GM21526 (cell line): ENCODE data around the gene RBM39.
"Not testable (repeated sequence)": the region's sequence is repeated elsewhere in the genome, so short reads cannot be mapped to it uniquely, and the experiment has no call there.

Source experiments
- ATAC-seq: cut with Tn5 transposase; IDR thresholded peaks from one replicate; pipeline ENCODE4 v1.9.1; 2021; ENCODE audit warnings: moderate library complexity; ENCODE audit not compliant: unreplicated experiment, low FRiP score

RBM39 gene

DNA sequence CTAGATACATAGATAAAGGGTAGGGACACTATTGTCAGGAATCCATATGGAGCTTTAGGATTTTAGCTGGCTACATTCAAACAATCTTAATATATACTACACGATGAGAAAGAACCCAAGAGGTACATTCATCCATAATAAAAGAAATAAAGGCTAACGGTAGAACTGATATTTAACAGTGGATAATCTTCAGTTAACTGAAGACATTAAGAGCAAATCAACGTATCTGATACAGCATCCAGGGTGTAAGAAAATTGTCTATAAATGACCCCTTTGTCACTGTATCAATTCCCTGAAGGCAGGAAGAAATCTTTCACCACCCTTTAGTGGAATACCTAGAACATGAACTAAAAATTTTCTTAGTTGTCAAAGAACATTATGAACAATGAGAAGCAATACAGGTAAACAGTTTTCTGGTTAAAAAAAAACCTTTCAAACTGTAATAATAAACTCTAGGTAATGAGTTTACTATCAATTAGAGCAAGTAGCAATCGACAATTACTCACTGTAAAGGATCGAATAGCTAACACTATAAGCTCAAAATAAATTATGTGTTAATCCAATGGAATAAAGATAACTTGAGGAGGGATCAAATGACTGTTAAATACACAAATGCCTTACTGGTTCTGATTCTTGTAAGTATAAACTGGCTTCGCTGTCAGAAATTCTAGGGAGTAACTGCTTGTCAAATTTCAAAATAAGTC, 31.0 kb downstream of the RBM39 start:
- ATAC-seq: no peak

- no peak for ATAC-seq
Observed at GRCh38 chr20:35710039-35710438, 32.0 kb downstream of the RBM39 start.

DNA sequence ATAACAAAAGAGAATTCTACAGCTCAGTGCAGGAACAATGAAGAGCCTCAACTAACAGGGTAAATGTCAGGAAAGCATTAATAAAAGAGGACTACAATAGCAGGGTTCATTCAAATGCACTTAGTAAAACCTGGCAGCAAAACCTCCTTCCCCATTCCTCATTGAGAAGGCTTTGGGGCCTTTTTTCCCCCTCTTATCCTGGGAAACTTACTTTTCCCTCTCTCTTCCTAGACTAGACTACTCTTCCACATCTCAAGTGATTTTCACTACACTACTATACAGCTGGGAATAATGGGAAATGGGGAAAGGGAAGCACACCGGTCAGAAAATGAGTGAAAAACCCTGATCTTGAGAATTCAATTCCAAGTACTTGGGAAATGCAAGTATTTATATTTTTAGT, 32.8 kb downstream of the RBM39 start:
- ATAC-seq: no peak

DNA sequence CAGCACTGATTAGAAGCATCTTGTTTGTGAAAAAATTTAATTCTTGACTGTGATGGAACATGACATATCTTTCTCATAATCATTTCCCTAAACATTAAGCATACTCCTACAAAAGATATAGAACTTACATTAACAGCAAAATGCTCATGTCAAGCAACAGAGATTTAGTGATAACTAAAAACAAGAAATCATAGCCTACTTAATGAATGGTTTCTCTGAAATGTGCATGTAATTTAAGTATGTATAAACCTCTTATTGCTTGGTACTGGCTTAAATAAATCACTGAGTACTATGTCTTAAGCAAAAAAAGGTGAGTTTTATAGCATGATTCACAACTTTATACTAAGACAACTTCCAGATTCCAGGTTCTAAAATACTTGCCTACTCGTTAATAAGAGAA, 33.6 kb downstream of the RBM39 start:
- ATAC-seq: no peak

- not testable (repeated sequence) for ATAC-seq
Observed at GRCh38 chr20:35706591-35707529, 35.2 kb downstream of the RBM39 start.

DNA sequence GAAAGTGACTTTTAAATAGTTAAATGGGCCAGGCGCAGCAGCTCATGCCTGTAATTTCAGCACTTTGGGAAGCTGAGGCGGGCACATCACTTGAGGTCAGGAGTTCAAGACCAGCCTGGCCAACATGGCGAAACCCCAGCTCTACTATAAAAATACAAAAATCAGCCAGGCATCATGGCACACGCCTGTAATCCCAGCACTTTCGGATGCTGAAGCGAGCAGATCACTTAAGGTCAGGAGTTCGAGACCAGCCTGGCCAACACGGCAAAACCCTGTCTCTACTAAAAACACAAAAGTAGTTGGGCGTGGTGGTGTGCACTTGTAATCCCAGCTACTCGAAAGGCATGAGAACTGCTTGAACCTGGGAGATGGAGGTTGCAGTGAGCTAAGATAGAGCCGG, 36.2 kb downstream of the RBM39 start:
- not testable (repeated sequence) for ATAC-seq

GRCh38 chr20:35704514-35705261, 37.4 kb downstream of the RBM39 start:
- ATAC-seq: no peak

- no peak for ATAC-seq
Observed at GRCh38 chr20:35702824-35703695, 39.0 kb downstream of the RBM39 start.

DNA sequence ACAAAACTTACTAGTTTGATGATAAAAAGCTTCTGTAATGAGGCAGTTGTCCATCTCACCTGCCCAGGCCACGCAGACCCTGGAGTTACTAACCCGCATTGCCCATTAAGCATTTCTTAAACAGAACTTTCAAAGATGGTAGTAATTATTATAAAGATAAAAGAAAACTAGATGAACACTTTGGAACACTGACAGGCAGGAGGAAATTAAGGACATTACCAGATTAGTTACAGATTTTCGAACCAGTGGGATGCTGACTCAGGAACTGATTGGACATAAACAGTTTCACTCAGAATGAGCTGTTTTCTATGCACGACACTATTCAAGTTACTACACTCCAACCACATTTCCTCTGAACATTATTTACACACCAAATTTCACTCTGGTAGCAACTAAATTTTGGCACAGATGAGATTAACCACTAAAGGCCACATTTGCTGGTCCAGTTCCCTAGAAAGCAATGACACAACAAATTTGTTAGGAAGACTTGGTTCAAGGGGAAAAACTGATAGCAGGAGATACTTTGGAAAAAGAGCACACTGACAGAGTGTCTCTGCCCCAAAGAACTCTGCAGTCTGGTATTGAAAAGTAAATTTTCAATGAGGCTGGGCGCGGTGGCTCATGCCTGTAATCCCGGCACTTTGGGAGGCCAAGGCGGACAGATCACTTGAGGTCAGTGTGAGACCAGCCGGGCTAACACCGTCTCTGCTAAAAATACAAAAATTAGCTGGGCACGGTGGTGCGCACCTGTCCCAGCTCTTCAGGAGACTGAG, 39.8 kb downstream of the RBM39 start:
- ATAC-seq: no peak

GRCh38 chr20:35700625-35701148, 41.4 kb downstream of the RBM39 start:
- no peak for ATAC-seq

DNA sequence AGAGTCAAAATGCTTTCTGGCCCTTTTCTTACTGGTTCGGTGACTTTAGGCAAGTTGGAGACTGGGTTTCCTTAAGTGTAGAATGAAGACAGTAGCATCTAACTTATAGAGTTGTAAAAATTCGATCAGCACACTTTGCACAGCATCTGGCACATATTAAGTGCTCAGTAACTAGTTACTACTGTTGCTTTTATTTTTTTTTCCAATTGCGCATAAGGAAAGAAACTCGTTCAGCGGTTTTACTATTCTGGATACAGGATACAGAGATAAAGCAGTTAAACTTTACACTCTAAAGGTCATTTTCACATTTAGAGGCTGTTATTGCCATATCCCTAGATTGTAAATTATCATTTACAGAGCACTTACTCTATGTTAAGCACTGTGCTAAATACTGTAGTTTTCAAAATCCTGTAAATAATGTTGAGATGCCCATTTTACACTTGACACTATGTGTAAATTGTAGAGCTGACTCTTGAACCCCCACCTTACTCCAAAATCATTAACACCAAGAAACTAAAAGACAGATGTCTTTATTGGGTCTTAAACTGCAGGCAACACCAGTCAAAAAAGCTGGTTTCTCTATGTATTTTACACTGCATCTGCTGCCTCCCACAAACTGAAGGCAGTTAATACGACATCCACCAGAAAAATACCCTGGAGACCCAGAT, 42.0 kb downstream of the RBM39 start:
- ATAC-seq: no peak

GRCh38 chr20:35699127-35699956, 42.7 kb downstream of the RBM39 start, which contains the start of the genes NFS1 and ROMO1:
TSS of gene NFS1 (minus strand) at chr20:35699352. CDS start at chr20:35699288, 64 bp downstream.
TSS of gene ROMO1 (plus strand) at chr20:35699405. CDS start at chr20:35699633, 228 bp downstream.
- ATAC-seq: peak; percentile 57

- no peak for ATAC-seq
Observed at GRCh38 chr20:35698298-35699126, 43.5 kb downstream of the RBM39 start.

- no peak for ATAC-seq
Observed at GRCh38 chr20:35697696-35698297, 44.3 kb downstream of the RBM39 start.

- no peak for ATAC-seq
Observed at GRCh38 chr20:35695978-35696377, 46.1 kb downstream of the RBM39 start.

GRCh38 chr20:35695245-35695749, 46.8 kb downstream of the RBM39 start:
- ATAC-seq: no peak
